ENCODE results near the gene STAMBPL1. TPM values are rescaled to one million over a fixed set of nuclear protein-coding genes. Genes with fewer than 3 reads are reported as not detected.

The STAMBPL1 gene
- total and polyA plus RNA-seq, 2 experiments from 2014 or later = 4.5 to 20.0 TPM

DNA sequence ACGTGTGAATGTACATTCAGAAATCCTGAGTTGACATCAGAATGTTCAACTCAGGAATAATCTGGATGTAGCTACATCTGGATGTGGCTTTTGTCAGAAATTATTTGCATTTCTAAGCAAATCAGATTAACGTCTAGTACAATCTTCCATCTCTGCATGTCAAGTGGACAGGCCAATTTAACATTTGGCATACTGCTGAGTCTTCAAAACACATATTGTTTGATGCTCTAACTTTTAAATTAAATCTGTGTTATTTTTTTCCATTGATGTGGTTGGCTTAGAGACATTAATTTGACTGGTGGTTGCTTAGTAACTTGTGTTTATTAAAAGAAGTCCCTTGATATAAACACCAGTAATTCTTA is 3.4 kb downstream of the STAMBPL1 start:
- DNase-seq (ENCODE audit: low spot score) = no peak
- peak overlapping the region; percentile 59 for H3K27ac ChIP-seq
- H3K4me2 ChIP-seq = no peak overlapping the region
- no peaks in the 10 kb centered on the region for H3K9me2 ChIP-seq (replicated peaks; ENCODE audit: insufficient read depth)
- H3K27me3 ChIP-seq = no peaks in the 10 kb centered on the region
- H3K4me1 ChIP-seq (ENCODE audit: insufficient read depth) = peaks cover 6% of the 10 kb centered on the region
- no peak overlapping the region for H3K4me3 ChIP-seq
- H4K20me1 ChIP-seq (ENCODE audit: insufficient read depth, poor library complexity, severe bottlenecking) = no peaks in the 10 kb centered on the region
- TF ChIP-seq CTCF (IDR thresholded peaks at IDR 0.05; ENCODE audit: poor library complexity) (no peak), EZH2 (IDR thresholded peaks at IDR 0.05; ENCODE audit: borderline replicate concordance) (no peak), EZH2phosphoT487 (IDR thresholded peaks at IDR 0.05; ENCODE audit: low read depth, severe bottlenecking, unreplicated experiment) (no peak)
- no peak overlapping the region for H2AFZ ChIP-seq
- H3K36me3 ChIP-seq (replicated peaks; ENCODE audit: insufficient read depth, low read depth) = no peaks in the 10 kb centered on the region
- 75% methylated on average over 2 of the region's 2 CpGs for WGBS (ENCODE audit: low lambda C conversion rate, missing lambda C conversion rate)
- peaks cover 60% of the 10 kb centered on the region for H3K79me2 ChIP-seq
- no peaks in the 10 kb centered on the region for H3K9me3 ChIP-seq (ENCODE audit: low read depth)

DNA sequence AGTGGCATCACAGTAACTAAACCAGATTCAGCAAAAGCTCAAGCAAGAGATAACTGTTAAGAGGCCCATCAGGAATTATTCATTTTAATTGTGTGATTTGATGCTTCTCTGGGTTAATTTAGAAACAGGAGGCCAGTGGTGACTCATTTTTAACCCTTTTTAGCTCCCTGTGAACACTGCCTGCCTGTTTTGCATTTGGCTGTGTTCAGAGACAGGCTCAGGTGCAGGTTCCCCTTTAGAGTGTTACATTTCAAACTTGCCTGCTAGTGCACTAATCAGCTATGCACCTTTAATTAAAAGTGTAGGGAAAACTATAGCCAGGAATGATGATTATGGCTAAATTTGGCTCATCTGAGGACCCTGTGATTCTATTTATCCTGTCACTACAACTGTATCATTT is 6.5 kb downstream of the STAMBPL1 start:
- H3K27ac ChIP-seq = no peak overlapping the region
- H3K4me2 ChIP-seq = no peak overlapping the region
- H3K79me2 ChIP-seq = peaks cover 90% of the 10 kb centered on the region

DNA sequence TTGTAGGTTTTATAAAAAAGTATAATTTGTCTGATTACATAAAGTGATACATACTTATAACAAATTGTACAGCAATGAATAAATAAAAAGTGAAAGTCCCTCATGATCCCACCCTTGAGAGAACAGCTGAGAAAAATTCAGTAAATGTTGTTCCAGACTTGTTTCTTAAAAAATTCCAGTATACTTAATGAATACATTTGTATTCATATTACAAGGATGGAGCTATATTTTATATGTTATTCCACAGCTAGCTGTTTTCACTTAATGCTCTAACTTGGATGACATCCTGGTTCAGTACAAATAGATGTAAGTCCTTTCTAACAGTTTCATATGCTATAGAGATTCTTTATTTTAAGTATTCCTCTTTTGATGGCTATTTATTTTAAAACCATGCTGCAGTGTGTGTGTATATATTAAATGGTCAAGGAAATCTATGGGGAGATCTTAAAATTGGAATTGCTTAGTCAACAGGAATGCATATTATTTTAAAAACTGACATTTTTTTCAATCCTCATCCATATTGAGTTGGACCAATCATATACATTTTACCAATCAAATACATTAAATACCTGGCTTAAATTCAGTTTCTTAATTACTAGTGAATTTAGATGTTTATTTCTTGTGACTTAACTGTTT is 8.9 kb downstream of the STAMBPL1 start:
- no peak overlapping the region for H3K4me3 ChIP-seq
- no peaks in the 10 kb centered on the region for H3K4me1 ChIP-seq (ENCODE audit: insufficient read depth)
- H3K27ac ChIP-seq = no peak overlapping the region
- H4K20me1 ChIP-seq (ENCODE audit: insufficient read depth, poor library complexity, severe bottlenecking) = no peaks in the 10 kb centered on the region
- no peaks in the 10 kb centered on the region for H3K36me3 ChIP-seq (replicated peaks; ENCODE audit: insufficient read depth, low read depth)
- TF ChIP-seq CTCF (IDR thresholded peaks at IDR 0.05; ENCODE audit: poor library complexity) (no peak), EZH2phosphoT487 (IDR thresholded peaks at IDR 0.05; ENCODE audit: low read depth, severe bottlenecking, unreplicated experiment) (no peak), EZH2 (IDR thresholded peaks at IDR 0.05; ENCODE audit: borderline replicate concordance) (no peak)
- H2AFZ ChIP-seq = no peak overlapping the region
- no peak for DNase-seq (ENCODE audit: low spot score)
- H3K9me3 ChIP-seq (ENCODE audit: low read depth) = no peaks in the 10 kb centered on the region
- no peak overlapping the region for H3K4me2 ChIP-seq
- no peaks in the 10 kb centered on the region for H3K27me3 ChIP-seq
- H3K79me2 ChIP-seq = peaks cover 71% of the 10 kb centered on the region
- no peaks in the 10 kb centered on the region for H3K9me2 ChIP-seq (replicated peaks; ENCODE audit: insufficient read depth)

More for the DNA sequence above, 6.5 kb downstream of the STAMBPL1 start:
- Histone ChIP-seq H3K9me2 (replicated peaks; ENCODE audit: insufficient read depth) (no peaks in the 10 kb centered on the region), H3K4me3 (no peak overlapping the region), H3K36me3 (replicated peaks; ENCODE audit: insufficient read depth, low read depth) (no peaks in the 10 kb centered on the region), H4K20me1 (ENCODE audit: insufficient read depth, poor library complexity, severe bottlenecking) (no peaks in the 10 kb centered on the region), H3K4me1 (ENCODE audit: insufficient read depth) (no peaks in the 10 kb centered on the region), H2AFZ (no peak overlapping the region), H3K9me3 (ENCODE audit: low read depth) (no peaks in the 10 kb centered on the region), H3K27me3 (no peaks in the 10 kb centered on the region)
- TF ChIP-seq CTCF (IDR thresholded peaks at IDR 0.05; ENCODE audit: poor library complexity) = no peak
- no peak for TF ChIP-seq EZH2 (IDR thresholded peaks at IDR 0.05; ENCODE audit: borderline replicate concordance)
- no peak for DNase-seq (ENCODE audit: low spot score)
